ENCODE results near the gene MLYCD.

MLYCD gene

DNA sequence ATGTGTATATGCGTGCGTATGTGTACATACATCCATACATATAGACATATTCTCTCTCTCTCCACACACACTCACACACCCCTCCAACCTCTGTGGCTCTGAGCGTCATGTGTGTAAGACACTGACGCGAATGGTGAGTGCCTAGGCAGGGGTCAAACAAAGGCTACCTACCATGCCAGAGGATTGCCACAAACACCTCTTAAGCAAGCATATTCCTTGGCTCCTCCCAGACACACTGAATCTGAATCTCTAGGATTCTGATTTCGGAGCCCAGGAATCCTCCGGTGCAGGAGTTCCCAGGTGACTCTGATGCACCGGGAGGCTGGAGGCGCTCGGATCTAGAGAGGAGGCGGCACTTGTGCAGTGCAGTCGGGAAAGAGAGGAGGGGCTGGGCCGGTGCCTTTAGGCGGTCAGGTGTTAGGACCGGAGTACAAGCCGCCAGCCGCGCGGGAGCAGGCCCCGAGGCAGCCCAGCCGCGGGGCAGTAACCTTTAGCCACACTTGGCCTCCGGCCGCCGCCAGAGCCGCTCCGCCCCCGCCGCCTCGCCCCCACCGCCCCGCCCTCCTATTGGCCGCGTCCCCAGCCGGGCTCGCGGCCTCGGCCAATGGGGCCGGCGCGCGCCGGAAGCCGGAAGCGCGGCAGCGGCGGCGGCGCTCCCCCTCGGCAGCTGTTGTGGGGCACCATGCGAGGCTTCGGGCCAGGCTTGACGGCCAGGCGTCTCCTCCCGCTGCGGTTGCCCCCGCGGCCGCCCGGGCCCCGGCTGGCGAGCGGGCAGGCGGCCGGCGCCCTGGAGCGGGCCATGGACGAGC, at the start of gene MLYCD:
Gene MLYCD, plus strand, starts transcription at position 653 of the 809 bp plus-strand sequence. Its CDS starts 30 bp downstream, at position 683.
- DNase-seq: peak; percentile 63

GRCh38 chr16:83849421-83849820, 49.5 kb upstream of the MLYCD start:
- DNase-seq: no peak

DNA sequence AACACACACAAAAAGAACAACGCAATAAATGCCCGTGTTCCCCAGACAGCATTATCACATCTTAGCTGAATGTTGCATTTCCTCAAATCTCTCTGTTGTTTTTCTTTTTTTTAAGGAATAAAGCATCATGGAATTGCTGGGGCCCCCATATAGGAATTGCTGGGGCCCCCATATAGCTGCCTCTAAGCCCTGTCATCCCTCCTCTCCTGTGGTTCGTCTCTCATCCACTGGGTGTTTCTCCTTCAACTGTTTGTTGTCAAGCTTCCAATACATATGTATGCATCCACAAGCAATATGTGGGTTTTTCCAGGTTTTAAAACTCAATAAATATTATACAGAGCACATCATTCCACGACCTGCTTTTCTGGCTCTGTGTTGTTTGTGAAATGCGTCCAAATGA, 48.0 kb upstream of the MLYCD start:
- no peak for DNase-seq

GRCh38 chr16:83851473-83851872, 47.4 kb upstream of the MLYCD start:
- DNase-seq: no peak

DNA sequence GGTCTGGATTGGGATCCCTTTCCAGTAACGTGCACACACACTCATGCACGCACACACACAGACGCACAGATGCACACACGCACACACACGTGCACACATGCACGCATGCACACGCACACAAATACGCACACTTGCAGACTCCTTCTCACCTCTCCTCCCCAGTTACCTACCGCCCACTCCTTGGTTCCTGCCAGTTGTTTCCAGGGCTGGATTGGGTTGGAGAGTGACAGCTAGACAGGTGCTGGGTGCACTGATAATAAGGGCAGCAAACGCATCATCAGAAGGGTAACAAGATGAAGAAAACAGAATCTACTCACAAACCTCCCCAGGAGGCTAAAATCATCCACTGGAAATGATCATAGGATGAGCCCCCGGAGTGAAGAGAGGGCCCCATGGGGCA, 46.1 kb upstream of the MLYCD start:
- DNase-seq: no peak

- DNase-seq: no peak
Measured at GRCh38 chr16:83853834-83854233, 45.1 kb upstream of the MLYCD start.

DNA sequence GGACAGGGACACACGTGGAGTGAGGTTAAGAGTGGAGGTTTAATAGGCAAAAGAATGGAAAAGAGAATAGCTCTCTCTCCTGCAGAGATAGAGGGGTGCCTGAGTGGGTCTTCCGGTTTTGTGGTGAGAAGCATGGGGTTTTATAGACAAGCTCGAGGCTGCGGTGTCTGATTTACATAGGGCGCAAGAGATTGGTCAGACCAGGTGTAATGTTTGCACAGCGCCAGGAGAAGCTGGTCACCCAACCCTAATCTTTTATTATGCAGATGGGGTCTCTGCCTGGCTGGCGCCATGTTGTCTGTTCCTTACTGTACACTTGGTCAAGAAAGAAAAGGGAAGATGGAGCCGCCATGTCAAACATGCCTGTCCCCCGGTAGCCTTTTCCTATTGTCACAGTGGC, 44.5 kb upstream of the MLYCD start:
- no peak for DNase-seq

GRCh38 chr16:83856792-83857191, 42.1 kb upstream of the MLYCD start:
- DNase-seq: no peak

GRCh38 chr16:83859265-83859664, 39.6 kb upstream of the MLYCD start:
- no peak for DNase-seq

DNA sequence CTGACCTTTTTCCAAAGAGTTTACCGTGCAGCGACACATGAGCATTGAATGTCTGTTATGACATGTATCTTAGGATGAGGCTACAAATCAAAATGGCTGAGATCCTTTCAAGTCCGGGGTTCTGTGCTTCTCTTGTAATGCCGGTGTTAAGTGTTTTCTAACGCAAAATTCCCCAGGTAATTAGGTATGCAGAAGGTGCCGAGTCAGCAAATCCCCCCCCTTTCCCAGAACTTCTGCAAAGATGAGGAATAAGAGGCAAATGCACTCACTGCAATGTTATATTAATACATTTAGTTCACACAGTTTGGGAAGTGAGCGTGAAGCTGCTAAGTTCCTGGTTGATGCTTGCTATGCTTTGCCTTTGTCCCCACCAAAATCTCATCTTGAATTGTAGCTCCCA, 36.3 kb upstream of the MLYCD start:
- DNase-seq: no peak

- DNase-seq: no peak
Measured at GRCh38 chr16:83863682-83864081, 35.2 kb upstream of the MLYCD start.

GRCh38 chr16:83870830-83871229, 28.1 kb upstream of the MLYCD start:
- no peak for DNase-seq

DNA sequence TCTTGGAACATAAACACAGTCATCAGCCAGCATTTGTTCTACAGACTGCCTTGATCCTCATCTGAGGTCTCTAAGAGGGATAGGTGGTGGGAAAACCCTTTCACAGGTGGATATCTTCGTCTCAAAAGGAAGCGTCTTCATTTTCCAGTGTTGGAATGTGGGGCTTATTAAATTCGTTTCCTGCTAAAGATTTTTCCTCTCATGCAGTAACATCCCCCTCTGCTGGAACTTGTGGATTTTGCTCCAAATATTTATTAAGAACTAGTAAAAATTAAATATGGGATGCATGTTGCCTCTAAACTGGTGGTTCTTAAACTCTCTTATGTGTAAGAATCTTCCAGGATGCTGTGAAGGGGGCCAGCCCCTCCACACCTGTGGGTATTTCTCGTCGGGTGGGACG, 20.1 kb upstream of the MLYCD start:
- peak; percentile 59 for DNase-seq

DNA sequence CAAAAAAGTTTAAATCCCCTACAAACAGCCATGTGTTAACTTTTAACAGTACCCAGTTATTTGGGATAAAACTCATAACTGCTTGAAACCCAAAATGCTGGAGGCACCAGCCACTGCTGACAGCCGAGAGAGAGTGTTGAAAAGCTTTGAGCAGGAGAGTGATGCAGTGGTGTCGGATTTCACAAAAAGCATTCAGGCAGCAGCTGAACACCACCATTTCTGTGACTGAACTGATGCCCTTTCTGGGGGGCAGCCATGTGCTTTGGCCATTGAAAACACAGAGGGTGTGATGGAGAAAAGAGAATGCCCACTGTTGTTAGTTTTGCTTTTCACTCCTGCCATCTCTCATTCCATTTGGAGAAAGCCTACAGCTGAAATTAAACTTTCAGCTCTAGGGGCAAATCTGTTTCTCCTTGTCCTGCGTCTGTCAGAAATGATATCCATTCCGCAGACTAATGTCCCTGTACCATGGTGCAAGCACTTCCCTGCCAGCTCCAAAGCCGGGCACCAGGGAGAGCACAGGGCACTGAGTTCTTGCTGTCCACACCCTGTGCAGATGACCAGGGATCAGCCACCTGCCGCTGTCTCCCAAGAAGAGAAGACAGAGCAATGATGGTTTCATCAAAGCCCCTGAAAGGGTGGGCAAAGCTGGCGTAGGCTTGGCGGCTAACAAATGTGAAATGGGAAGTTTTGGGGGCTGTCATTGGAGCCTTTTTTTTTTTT, 16.6 kb upstream of the MLYCD start:
- DNase-seq: no peak

- no peak for DNase-seq
Measured at GRCh38 chr16:83886199-83886971, 12.5 kb upstream of the MLYCD start.

GRCh38 chr16:83887080-83887479, 11.8 kb upstream of the MLYCD start:
- DNase-seq: no peak

- DNase-seq: no peak
Measured at GRCh38 chr16:83887564-83887963, 11.4 kb upstream of the MLYCD start.

DNA sequence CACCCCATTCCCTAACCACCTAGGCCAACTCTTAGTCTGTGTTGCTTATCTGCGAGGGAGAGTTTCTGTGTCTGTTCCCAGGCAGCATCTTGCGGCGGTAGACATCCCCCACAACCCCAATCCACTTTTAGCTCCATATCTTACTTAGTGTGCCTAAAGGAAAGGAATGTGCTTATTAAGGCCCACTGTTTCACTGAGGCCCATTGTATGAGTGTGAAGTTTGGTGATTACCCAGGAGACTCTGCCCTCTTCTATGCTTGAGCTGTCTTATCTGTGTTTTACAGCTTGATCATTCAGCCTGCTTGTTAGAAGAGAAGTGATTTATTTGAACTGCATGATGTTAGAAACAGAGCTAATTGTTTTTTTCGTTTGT, 10.3 kb upstream of the MLYCD start:
- DNase-seq: no peak

- no peak for DNase-seq
Measured at GRCh38 chr16:83890359-83890758, 8.6 kb upstream of the MLYCD start.

DNA sequence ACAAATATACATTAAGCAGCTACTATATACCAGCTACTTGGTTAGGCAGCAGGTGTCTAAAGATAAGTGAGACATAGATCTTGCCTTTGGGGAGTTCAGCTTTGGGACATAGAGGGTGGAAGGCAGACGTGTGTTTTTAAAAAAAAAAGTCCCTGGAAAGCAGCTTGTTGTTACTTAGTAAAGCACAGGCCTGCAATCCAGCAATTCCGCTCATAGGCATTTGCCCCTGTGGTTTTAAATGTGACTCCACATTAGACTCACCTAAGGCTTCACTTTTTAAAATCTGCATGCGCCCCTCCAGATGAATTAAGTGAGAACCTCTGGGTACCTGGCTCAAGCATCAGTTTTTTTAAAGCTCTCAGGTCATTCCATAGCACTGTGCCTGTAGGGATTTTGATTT, 7.2 kb upstream of the MLYCD start:
- DNase-seq: no peak

DNA sequence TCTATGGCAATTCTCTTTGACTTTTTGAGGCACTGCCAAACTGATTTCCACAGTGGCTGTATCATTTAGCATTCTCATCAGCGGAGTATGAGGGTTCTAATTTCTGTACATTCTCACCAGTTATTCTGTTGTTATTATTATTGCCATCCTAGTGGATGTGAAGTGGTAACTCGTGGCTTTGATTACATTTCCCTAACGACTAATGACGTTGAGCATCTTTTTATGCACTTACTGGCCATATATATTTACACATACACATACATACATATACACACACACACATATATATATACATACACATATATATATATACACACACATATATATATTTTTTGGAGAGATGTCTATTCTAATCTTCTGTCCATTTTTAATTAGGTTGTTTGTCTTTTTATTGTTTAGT, 3.7 kb upstream of the MLYCD start:
- DNase-seq: no peak

GRCh38 chr16:83895942-83896341, 3.0 kb upstream of the MLYCD start:
- no peak for DNase-seq

DNA sequence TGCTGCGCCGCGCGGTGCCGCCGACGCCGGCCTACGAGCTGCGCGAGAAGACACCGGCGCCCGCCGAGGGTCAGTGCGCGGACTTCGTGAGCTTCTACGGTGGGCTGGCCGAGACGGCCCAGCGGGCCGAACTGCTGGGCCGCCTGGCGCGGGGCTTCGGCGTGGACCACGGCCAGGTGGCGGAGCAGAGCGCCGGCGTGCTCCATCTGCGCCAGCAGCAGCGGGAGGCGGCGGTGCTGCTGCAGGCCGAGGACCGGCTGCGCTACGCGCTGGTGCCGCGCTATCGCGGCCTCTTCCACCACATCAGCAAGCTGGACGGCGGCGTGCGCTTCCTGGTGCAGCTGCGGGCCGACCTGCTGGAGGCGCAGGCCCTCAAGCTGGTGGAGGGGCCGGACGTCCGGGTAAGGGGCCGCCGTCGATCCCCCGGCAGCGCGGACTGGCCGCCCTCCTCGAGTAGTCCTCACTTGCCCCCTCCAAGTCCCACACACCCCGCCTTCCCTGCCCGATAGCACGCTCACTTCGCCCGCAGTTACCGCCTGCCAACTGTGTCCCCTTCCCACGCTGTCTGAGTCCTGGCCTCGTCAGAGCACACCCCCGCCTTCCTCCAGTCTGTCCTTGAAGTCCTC, 470 bp downstream of the MLYCD start:
- no peak for DNase-seq

Measured in kidney glomerular epithelial cell (primary cell).